DOHH2 (cell line): ENCODE measurements around the gene GRIK2.

Experiments used
- H3F3A ChIP-seq: fragments of 200-600 bp; sonication (generic), shearing (Covaris generic); 2 replicates; pipeline ENCODE4 v1.6.0; 2016; ENCODE audit warnings: antibody characterized with exemption, mild to moderate bottlenecking; ENCODE audit not compliant: control insufficient read depth, insufficient read depth
- H3K27ac ChIP-seq: fragments of 200-600 bp; sonication (generic); 2 replicates; pipeline ENCODE4 v1.5.1; 2014; ENCODE audit warnings: low read depth, mild to moderate bottlenecking, low read length, moderate library complexity
- H3K27me3 ChIP-seq: fragments of 200-600 bp; sonication (generic); 2 replicates; pipeline ENCODE4 v1.6.1; 2014; ENCODE audit warnings: mild to moderate bottlenecking, low read length, mixed read lengths; ENCODE audit not compliant: control insufficient read depth
- H3K36me3 ChIP-seq: fragments of 200-600 bp; sonication (generic); 2 replicates; pipeline ENCODE4 v1.6.1; 2014; ENCODE audit warnings: mild to moderate bottlenecking, low read length, moderate library complexity, mixed read lengths; ENCODE audit not compliant: control insufficient read depth
- H3K4me1 ChIP-seq: fragments of 200-600 bp; sonication (generic); 2 replicates; pipeline ENCODE4 v1.6.1; 2014; ENCODE audit warnings: mild to moderate bottlenecking, low read length, mixed read lengths; ENCODE audit not compliant: control insufficient read depth
- H3K4me2 ChIP-seq: fragments of 200-600 bp; sonication (generic); 2 replicates; pipeline ENCODE4 v1.6.0; 2014; ENCODE audit warnings: mild to moderate bottlenecking, low read length, moderate library complexity
- H3K4me3 ChIP-seq: fragments of 200-600 bp; sonication (generic); 2 replicates; pipeline ENCODE4 v1.5.1; 2014; ENCODE audit warnings: mild to moderate bottlenecking, low read length, mixed read lengths
- H3K79me2 ChIP-seq: fragments of 200-600 bp; sonication (generic); 2 replicates; pipeline ENCODE4 v1.6.1; 2014; ENCODE audit warnings: mild to moderate bottlenecking, low read length, mixed read lengths; ENCODE audit not compliant: control insufficient read depth
- H3K9me2 ChIP-seq: fragments of 200-600 bp; sonication (generic); replicated peaks from 2 replicates; pipeline ENCODE4 v1.6.1; 2014; ENCODE audit warnings: mild to moderate bottlenecking, low read length, mixed read lengths; ENCODE audit not compliant: control insufficient read depth
- H3K9me3 ChIP-seq: fragments of 200-600 bp; sonication (generic); 2 replicates; pipeline ENCODE4 v1.6.1; 2014; ENCODE audit warnings: antibody characterized with exemption, low read length, mixed read lengths; ENCODE audit not compliant: control insufficient read depth, insufficient read depth
- H4K20me1 ChIP-seq: fragments of 200-600 bp; sonication (generic); 2 replicates; pipeline ENCODE4 v1.6.0; 2014; ENCODE audit warnings: low read depth, mild to moderate bottlenecking, antibody characterized with exemption, low read length, moderate library complexity; ENCODE audit not compliant: control insufficient read depth, insufficient read depth
- EZH2phosphoT487 ChIP-seq: fragments of 200-600 bp; sonication (generic); IDR thresholded peaks from 2 replicates; pipeline ENCODE4 v1.6.1; 2017; ENCODE audit warnings: borderline replicate concordance, mild to moderate bottlenecking, antibody characterized with exemption, low read length, moderate library complexity, mixed read lengths
- TF ChIP-seq, protein P1 (sequence below): fragments of 200-600 bp; sonication (generic); IDR thresholded peaks from one replicate; pipeline ENCODE4 v1.5.1; 2014; ENCODE audit warnings: antibody characterized with exemption, mild to moderate bottlenecking, low read depth, low read length; ENCODE audit not compliant: poor library complexity, severe bottlenecking

GRIK2 gene

DNA sequence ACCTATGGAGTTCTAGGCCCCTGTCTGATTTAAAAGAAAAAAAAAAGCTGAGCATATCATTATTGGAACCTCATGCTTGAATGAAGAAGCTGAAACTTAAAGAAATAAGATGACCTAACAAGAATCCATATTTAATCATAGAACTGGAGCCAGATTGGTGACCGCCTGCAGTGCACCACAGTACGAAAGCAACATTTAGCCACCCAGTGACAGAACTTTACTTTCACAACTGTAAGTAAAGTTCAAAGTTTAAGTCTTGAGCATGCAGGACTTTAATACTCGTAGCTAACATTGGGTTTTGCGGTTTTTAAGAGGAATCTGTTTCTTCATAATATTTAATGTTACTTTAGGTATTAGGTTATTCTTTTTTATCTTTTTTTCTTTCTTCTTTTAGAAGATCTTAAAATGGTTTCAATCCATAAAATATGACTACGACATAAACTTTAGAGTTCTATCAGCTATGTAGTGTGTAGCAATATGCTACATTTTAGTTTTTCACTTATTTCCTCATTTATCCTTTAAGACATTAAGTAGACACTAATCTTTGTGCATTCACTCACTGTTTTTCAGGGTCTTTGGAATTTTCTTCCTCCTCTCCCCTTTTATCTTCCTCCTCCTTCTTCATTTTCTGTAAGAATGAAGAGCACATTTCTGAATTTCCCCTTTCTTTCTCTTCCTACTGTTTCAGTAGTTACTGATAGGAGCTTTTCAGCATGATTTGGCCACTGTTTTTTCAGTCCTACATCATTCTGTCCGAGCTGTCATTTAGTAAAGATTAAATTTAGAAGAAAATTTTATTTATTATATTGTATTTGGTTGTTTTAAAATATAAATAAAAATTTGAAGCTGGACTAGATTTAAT lies 514.1 kb downstream of the GRIK2 start:
- H3K27me3 ChIP-seq: no peaks in the 10 kb centered on the region
- no peaks in the 10 kb centered on the region for H3K9me2 ChIP-seq
- no peaks in the 10 kb centered on the region for H3F3A ChIP-seq
- no peak overlapping the region for H3K4me3 ChIP-seq
- TF ChIP-seq EZH2phosphoT487: no peak
- TF ChIP-seq, protein P1, sequence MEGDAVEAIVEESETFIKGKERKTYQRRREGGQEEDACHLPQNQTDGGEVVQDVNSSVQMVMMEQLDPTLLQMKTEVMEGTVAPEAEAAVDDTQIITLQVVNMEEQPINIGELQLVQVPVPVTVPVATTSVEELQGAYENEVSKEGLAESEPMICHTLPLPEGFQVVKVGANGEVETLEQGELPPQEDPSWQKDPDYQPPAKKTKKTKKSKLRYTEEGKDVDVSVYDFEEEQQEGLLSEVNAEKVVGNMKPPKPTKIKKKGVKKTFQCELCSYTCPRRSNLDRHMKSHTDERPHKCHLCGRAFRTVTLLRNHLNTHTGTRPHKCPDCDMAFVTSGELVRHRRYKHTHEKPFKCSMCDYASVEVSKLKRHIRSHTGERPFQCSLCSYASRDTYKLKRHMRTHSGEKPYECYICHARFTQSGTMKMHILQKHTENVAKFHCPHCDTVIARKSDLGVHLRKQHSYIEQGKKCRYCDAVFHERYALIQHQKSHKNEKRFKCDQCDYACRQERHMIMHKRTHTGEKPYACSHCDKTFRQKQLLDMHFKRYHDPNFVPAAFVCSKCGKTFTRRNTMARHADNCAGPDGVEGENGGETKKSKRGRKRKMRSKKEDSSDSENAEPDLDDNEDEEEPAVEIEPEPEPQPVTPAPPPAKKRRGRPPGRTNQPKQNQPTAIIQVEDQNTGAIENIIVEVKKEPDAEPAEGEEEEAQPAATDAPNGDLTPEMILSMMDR: no peak
- H3K4me1 ChIP-seq: no peaks in the 10 kb centered on the region
- no peaks in the 10 kb centered on the region for H3K9me3 ChIP-seq
- no peaks in the 10 kb centered on the region for H3K36me3 ChIP-seq
- H3K79me2 ChIP-seq: no peaks in the 10 kb centered on the region
- H3K27ac ChIP-seq: no peak overlapping the region
- no peak overlapping the region for H3K4me2 ChIP-seq
- no peaks in the 10 kb centered on the region for H4K20me1 ChIP-seq

DNA sequence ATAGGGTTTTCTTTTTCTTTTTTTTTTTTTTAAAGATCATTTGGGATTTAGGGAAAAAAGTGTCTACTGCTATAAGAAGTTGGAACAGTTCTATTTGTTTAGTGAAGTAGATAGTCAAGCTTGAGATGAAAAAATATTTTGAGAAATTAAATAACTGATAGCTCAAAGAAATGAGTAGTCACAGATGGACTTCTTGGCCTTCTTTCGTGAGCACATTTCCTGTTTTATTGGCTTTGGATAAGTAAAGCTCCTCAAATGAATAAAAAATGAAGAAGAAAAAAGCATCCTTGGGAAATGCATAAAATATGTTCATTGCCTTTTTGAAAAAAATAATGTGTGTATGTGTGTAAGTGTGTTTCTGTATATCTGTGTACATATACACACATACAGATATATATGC lies 515.9 kb downstream of the GRIK2 start:
- H4K20me1 ChIP-seq: no peaks in the 10 kb centered on the region
- TF ChIP-seq, protein P1: no peak
- TF ChIP-seq EZH2phosphoT487: no peak
- no peak overlapping the region for H3K4me3 ChIP-seq
- H3K27ac ChIP-seq: no peak overlapping the region
- H3K79me2 ChIP-seq: no peaks in the 10 kb centered on the region
- H3K9me2 ChIP-seq: no peaks in the 10 kb centered on the region
- no peaks in the 10 kb centered on the region for H3K9me3 ChIP-seq
- no peak overlapping the region for H3K4me2 ChIP-seq
- no peaks in the 10 kb centered on the region for H3K4me1 ChIP-seq
- H3K36me3 ChIP-seq: no peaks in the 10 kb centered on the region
- no peaks in the 10 kb centered on the region for H3F3A ChIP-seq
- no peaks in the 10 kb centered on the region for H3K27me3 ChIP-seq

DNA sequence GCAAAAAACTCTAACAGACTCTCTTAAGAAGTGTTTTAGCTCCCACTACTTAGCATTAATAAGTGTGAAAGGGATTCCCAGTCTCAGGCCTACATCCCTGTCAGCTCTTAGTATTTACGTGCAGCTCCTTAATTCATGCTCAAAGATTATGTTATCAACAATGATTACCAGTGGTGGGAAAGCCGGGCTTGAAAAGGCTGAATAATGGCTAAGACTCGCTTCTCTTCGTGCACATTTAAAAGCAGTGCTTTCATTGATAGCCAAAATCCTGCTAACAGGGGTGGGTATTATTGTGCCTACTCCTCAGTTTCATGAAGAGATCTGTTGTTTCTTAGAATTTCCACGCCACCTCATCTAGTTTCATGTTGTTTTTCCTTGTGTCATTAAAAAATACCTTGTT lies 518.8 kb downstream of the GRIK2 start:
- Histone ChIP-seq H3K9me2 (no peaks in the 10 kb centered on the region), H3K27me3 (no peaks in the 10 kb centered on the region), H3F3A (no peaks in the 10 kb centered on the region), H3K79me2 (no peaks in the 10 kb centered on the region), H3K4me2 (no peak overlapping the region), H3K36me3 (no peaks in the 10 kb centered on the region), H4K20me1 (no peaks in the 10 kb centered on the region), H3K4me3 (no peak overlapping the region), H3K27ac (no peak overlapping the region), H3K4me1 (no peaks in the 10 kb centered on the region), H3K9me3 (no peaks in the 10 kb centered on the region)
- TF ChIP-seq EZH2phosphoT487: no peak
- TF ChIP-seq, protein P1: no peak
